GM20000 (cell line): ENCODE measurements around the gene DHCR7.

Experiments
- DNase-seq: peaks from one replicate; pipeline ENCODE4 v3.0.0; 2012; ENCODE audit warnings: low spot score
- CTCF ChIP-seq: IDR thresholded peaks from 2 replicates; pipeline ENCODE4 v1.5.1; 2012; ENCODE audit warnings: mild to moderate bottlenecking, control low read depth; ENCODE audit errors: extremely low read depth, missing control alignments

Gene DHCR7

GRCh38 chr11:71484248-71485062 is 36.3 kb upstream of the DHCR7 start:
- TF ChIP-seq CTCF, result no peak

GRCh38 chr11:71483692-71484091 is 35.5 kb upstream of the DHCR7 start:
- no peak for TF ChIP-seq CTCF

More at GRCh38 chr11:71484248-71485062, 36.3 kb upstream of the DHCR7 start:
- no peak for DNase-seq

GRCh38 chr11:71482746-71483364 is 34.7 kb upstream of the DHCR7 start:
- no peak for TF ChIP-seq CTCF
- no peak for DNase-seq

More at GRCh38 chr11:71483692-71484091, 35.5 kb upstream of the DHCR7 start:
- DNase-seq, result no peak

GRCh38 chr11:71482216-71482615 is 34.0 kb upstream of the DHCR7 start:
- no peak for DNase-seq
- no peak for TF ChIP-seq CTCF

GRCh38 chr11:71481101-71481960 is 33.1 kb upstream of the DHCR7 start:
- no peak for DNase-seq

GRCh38 chr11:71478528-71478840 is 30.3 kb upstream of the DHCR7 start:
- TF ChIP-seq CTCF, result no peak
- DNase-seq, result no peak

More at GRCh38 chr11:71481101-71481960, 33.1 kb upstream of the DHCR7 start:
- TF ChIP-seq CTCF, result no peak
